Left cardiac atrium (tissue), 4 donors: ENCODE measurements around the gene ADGRV1. TPM values are rescaled to one million over a fixed set of nuclear protein-coding genes. Genes with fewer than 3 reads are reported as not detected.
A peak's percentile ranks its signal among the peaks of the same experiment; 100 is the strongest.
"Not testable (repeated sequence)": the region's sequence is repeated elsewhere in the genome, so short reads cannot be mapped to it uniquely, and the experiment has no call there.

Source experiments
- ATAC-seq, 2 donors: fragments of 200-7000 bp; cut with Tn5 transposase; one replicate each; pipeline ENCODE4 v1.9.1; 2020; ENCODE audit warnings: mild to moderate bottlenecking in 2 of 2, moderate library complexity in 2 of 2
- DNase-seq: peaks from one replicate; pipeline ENCODE4 v3.0.0-alpha.2; 2020
- intact Hi-C, 2 donors: fragments of 100-400 bp; cut with DNase I; formaldehyde crosslinking; loops; one replicate each; pipeline versions ENCODE4 v1.14.1 to v1.15.1; 2022 to 2023
- total RNA-seq, 2 donors: library from RNA; stranded (reverse); fragmentation: NEBNext Ultra II Directional; extraction: Animal tissue kit (Norgen Biotek cat#: 25700); gene quantifications; one replicate each; pipeline ENCODE4 v1.2.1, GENCODE V29; 2021
- donor health status: DM: no; HTN: yes; CAD: no.
- donor health status: DM: no; HTN: yes; CAD: no; lungs with severe emphysema.
- donor health status: DM: yes; HTN: yes; CAD: no.
- donor health status: Dilated cardiomyopathy.

Gene ADGRV1
- total RNA-seq, 2 donors from 2014 or later, result 0.32 to 0.60 TPM

GRCh38 chr5:90909101-90909503 is 350.5 kb downstream of the ADGRV1 start:
- ATAC-seq (peak in 1 of 2 donors; percentile 68), DNase-seq (no peak)
- intact Hi-C loops, result no loop called here

DNA sequence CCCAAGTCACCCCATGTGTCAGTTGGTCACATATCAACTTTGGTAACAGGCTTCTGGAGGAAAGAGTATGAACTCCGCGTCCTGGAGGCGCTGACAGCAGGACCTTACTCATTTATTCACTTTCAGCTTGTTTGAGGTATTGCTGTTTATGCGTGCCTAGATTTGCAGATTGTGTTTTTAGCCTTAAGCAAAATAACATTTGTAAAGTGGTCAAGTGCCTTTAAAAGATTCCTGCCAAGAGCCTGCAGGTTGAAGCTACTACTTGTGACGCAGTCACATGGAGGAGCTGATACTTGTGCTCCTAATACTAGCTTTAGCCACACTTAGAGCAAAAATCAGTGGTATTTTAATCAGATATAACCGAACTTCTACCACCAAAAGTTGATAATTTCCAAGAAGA is 351.3 kb downstream of the ADGRV1 start:
- intact Hi-C loops, result no loop called here
- ATAC-seq (no peak), DNase-seq (no peak)

- ATAC-seq (no peak), DNase-seq (no peak)
- intact Hi-C loops, result no loop called here
These were observed 352.6 kb downstream of the ADGRV1 start for GRCh38 chr5:90911169-90911568.

DNA sequence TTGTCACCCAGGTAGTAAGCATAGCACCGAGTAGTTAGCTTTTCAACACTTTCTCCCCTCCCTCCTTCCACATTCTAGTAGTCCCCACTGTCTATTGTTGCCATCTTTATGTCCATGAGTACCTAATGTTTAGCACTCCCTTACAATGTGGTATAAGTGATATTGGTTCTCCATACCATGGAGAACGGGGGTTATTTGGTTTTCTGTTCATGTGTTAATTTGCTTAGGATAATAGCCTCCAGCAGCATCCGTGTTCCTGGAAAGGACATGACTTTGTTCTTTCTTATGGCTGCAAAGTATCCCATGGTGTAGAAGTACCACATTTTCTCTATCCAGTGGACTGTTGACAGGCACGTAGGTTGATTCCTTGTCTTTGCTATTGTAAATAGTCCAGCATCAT is 353.9 kb downstream of the ADGRV1 start:
- DNase-seq, result no peak
- no peak for ATAC-seq
- intact Hi-C loops, result no loop called here

GRCh38 chr5:90915393-90915792 is 356.8 kb downstream of the ADGRV1 start:
- DNase-seq (no peak), ATAC-seq (no peak)
- intact Hi-C loops, result no loop called here

DNA sequence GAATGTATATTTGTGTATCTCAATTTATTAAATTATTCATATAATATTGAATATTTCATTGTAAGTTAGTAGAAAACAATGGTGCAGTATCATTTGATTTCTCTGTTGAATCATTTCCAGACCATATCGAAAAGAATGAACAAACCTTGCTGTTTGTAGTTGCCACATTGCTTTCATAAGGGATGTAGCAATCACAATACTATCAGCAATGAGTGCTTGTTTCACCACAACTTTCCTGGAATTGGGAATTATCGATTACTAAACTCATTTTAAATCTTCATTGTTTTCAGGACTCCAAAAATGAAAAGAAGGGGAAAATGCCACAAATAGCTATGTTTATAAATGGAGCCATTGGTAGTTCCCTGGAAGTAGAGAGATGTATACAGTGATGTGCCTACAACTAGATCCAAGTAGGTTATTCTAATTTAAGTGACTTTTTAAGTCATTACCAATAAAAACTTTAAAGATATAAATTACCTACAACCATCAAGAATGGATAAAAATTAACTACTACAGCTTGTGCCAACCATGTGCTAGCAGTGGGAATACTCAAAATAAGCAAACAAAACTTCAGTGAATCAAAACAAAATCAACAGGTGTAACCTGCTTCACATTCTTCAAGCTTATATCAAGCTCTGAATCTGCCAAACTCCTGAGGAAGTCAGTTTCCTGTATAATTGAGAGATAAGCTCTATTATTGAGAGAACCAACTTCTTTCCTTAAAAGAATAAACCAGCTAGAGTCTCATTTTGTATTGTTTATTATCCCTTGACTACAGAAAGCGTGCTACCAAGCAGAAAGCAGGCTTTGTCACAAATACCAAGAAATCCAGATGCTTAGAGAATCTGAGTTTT is 358.6 kb downstream of the ADGRV1 start:
- no peak for DNase-seq
- intact Hi-C loops, result no loop called here
- no peak for ATAC-seq

DNA sequence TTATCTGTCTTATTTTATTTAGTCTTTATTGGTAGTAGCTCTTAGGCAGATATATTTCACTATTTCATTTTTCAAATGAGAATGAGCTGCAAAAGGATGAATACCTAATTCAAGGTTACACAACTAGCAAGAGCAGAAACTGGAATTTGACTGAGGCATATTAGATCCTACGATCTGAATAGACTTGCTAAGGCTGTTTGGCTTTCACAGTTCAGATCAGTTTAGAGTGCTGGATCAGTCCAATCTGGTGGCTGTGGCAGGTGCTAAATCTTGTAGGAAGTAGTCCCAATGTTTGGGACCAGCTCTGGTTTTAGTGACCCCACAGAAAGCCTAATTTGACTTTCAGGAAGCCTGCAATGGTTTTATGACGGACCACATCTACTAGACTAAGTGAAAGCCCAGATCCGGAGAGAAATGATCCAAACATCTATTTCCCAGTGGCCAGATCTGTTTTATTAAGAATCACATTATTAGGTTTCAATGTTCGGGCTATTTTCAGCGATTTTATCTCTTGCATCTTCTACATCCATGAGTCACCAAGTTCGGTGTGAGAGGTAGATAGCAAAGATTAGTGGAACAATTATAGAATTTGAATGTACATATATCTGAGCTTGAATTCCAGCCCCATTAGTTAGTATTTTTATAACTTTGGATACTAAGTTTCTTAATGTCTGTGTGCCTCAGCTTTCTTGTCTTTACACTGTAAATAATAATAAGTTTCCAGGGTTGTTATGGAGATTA is 359.5 kb downstream of the ADGRV1 start:
- intact Hi-C loops, result no loop called here
- ATAC-seq (no peak), DNase-seq (no peak)

GRCh38 chr5:90921418-90921973 is 362.9 kb downstream of the ADGRV1 start:
- DNase-seq (no peak), ATAC-seq (no peak)
- intact Hi-C loops, result no loop called here

GRCh38 chr5:90924222-90924621 is 365.6 kb downstream of the ADGRV1 start:
- intact Hi-C loops, DNase-seq, ATAC-seq: not testable (repeated sequence)

GRCh38 chr5:90929013-90929839 is 370.6 kb downstream of the ADGRV1 start:
- ATAC-seq, intact Hi-C loops, DNase-seq: not testable (repeated sequence)

- DNase-seq (no peak), ATAC-seq (no peak)
- intact Hi-C loops, result loop anchor here (2.0 to 10.0 kb wide), 6 partner anchors 63 to 487 kb away; partner anchors contain the start of gene ARRDC3 (in 1 of the 2)
These were observed 371.5 kb downstream of the ADGRV1 start for GRCh38 chr5:90930062-90930461.

DNA sequence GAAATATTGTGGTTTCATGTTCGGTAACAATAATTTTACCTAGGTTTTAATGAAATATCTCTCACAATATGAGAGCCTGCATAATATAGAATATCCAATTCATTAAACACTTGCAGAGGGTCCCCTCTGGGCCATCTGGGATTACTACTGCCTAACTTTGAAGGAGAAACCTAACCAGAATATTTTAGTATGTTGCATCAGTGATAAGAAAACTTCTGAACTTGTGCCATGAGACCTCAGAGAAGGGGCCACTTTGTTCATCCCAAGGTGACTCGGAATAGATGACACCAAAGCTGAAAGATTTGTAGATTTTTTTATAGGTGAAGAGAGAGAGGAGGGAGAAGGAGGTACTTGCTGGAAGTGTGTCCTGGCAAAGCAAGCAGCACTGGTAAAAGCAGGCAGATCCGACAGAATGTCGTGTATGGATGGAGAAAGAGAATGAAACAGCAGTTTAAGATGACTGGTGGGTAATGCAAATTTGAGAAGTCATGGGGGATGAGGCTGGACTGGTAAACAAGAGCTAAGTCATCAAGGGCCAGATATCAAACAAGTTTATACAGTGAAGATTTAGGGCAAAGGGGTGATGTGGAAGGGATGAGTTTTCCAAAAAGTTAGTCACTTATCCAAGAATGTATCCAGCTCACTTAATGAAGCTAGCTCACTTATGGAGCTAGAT is 372.3 kb downstream of the ADGRV1 start:
- ATAC-seq (no peak), DNase-seq (no peak)
- intact Hi-C loops, result loop anchor here (2.0 to 10.0 kb wide), 6 partner anchors 64 to 486 kb away; partner anchors contain the start of gene ARRDC3 (in 1 of the 2)

DNA sequence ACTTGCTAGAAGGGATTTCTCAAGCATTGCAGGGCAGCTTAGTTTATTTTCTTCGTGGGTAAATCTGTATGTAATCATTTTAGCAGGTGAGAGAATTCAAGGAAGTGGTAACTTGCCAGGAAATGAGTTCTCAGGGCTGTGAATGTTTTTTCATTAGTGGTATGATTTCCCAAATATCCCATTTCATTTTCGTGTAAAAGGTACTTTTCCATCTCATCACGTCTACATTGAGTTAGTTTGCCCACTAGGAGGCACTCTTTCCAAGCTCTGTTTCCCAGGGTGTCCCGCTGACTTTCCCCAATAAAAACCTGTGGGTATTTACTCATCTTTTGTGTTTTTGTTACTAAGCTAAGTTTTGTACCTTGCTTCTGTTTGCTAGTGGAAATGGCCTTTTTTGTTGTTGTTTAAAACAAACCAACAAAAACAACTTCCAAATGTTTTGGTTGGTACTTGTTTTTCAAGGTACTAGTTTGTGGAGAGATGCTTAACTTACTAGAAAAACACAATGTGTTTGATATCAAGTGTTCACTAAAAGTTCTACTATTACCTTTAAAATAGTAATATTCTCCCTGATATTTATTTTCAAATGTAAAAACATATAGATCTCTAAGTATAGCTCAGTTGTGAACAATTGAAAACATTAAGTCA is 373.6 kb downstream of the ADGRV1 start:
- intact Hi-C loops, result loop anchor here (5.0 to 10.0 kb wide), 5 partner anchors 163 to 485 kb away; partner anchors contain the start of gene ARRDC3 (in 1 of the 2)
- DNase-seq (peak; percentile 24), ATAC-seq (peak; percentile 78 to 82)

GRCh38 chr5:90933298-90933697 is 374.7 kb downstream of the ADGRV1 start:
- ATAC-seq, result peak in 1 of 2 donors; percentile 44
- DNase-seq, result no peak
- intact Hi-C loops, result loop anchor here (5.0 to 10.0 kb wide), 5 partner anchors 162 to 484 kb away; partner anchors contain the start of gene ARRDC3 (in 1 of the 2)

DNA sequence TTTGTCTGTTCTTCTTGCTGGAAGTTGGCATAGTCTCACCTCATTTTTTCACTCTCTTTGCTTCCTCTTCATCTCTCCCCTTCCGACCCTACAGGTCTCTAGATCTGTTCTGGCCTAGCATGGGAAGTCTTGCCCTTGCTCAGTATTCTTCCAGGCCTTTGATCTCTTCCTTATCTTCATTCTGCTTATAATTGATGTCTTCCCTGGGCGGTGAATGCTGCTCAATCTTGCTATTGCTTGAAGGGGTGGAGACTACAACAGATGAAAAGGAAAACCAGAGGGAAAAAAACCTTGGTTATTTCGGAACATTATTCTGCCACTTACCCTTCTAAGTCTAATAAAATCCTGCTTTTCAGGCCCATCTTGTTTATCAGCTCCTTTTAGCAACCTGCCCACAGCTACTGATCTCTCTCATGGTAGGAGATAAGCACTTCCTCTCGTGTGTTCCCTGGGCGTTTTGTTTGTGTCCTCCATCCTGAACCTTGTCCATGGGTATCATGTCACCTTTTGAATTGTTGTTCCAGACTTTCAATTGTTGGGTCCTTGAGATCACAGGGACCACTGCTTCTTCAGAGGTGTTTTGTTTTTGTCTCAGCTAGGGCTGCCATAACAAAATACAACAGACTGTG is 375.6 kb downstream of the ADGRV1 start:
- DNase-seq (no peak), ATAC-seq (peak in 1 of 2 donors; percentile 33)
- intact Hi-C loops, result loop anchor here (5.0 to 10.0 kb wide), 5 partner anchors 161 to 483 kb away; partner anchors contain the start of gene ARRDC3 (in 1 of the 2)

DNA sequence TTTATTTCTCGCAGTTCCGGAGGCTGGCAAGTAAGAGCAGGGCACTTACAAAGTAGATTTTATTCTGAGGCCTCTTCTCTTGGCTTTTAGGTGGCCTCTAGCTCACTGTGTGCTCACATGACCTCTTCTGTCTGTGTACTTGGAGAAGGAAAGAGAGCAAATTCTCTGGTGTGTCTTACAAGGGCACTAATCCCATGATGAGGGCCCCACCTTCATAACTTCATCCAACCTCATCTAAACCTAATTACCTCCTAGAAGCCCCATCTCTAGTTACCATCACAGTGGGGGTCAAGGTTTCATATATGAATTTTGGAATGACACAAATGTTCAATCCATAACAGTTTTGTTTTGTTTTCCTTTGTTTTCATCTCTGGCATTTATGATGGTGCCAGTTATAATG is 376.1 kb downstream of the ADGRV1 start:
- intact Hi-C loops, result loop anchor here (5.0 to 10.0 kb wide), 5 partner anchors 160 to 483 kb away; partner anchors contain the start of gene ARRDC3 (in 1 of the 2)
- DNase-seq, result no peak
- no peak for ATAC-seq

DNA sequence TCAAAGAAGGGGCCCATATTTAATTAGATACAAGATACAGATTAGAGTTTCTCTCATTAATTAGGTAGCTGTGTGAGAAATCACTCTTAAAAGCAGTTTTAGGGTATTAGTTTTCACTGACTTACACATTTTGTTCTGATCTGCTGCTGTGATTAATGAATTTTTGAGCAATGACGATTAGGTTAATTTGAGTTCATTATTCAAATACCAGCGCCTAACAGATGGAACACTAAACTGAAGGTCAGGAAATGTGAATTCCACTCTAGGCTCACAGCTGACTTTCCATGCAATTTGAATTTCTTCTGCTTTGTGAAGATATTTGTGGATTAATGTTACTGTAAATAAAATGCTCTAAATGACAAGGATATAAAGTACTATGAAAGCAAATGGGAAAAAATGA is 380.6 kb downstream of the ADGRV1 start:
- intact Hi-C loops, result loop anchor here (10.0 kb wide), 3 partner anchors 156 to 456 kb away; partner anchors contain the start of gene ARRDC3 (in 1 of the 2)
- DNase-seq (no peak), ATAC-seq (peak in 1 of 2 donors; percentile 47)
